Measurements from ENCODE around the gene ADGRD1. TPM values are rescaled to one million over a fixed set of nuclear protein-coding genes. Genes with fewer than 3 reads are reported as not detected.
A peak's percentile ranks its signal among the peaks of the same experiment; 100 is the strongest.

The ADGRD1 gene
- total RNA-seq, 6 experiments from 2014 or later, result not detected

DNA sequence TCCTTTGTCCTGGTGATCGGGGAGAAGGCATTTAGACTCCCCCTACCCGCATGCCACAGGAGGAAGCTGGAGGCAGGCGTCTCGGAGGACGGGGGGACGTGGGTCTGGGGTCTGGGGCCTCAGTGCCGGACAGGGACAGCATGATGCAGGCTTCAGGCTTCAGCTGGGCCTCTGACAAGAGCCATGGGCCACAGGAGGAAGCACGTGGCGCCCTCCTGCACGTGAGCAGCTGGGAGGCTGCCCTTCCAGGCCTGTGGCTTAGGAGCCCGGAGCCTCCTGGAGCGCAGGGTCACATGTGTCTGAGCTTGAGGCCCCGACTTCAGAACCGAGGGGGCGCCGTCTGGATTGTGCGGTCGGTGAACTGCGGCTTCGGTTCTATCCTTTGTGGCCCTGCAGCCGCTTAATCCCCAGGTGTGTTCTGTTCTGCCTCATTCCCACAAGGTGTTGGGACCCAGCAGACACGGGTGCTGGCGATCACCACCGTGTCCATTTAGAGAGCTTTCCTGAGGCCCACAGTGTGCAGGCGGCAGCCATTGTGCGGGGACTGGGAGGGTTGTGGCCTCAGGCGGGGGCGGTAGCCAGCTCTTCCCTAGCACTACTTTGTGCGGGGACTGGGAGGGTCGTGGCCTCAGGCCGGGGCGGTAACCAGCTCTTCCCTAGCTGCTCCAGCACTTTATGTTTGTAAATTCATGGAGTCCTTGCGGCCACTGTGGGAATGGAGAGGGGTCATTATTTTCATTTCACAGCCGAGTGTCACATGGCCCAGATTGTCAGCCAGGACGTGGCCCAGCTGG lies 150.2 kb downstream of the ADGRD1 start:
- DNase-seq, result no peak
- TF ChIP-seq, protein P1, sequence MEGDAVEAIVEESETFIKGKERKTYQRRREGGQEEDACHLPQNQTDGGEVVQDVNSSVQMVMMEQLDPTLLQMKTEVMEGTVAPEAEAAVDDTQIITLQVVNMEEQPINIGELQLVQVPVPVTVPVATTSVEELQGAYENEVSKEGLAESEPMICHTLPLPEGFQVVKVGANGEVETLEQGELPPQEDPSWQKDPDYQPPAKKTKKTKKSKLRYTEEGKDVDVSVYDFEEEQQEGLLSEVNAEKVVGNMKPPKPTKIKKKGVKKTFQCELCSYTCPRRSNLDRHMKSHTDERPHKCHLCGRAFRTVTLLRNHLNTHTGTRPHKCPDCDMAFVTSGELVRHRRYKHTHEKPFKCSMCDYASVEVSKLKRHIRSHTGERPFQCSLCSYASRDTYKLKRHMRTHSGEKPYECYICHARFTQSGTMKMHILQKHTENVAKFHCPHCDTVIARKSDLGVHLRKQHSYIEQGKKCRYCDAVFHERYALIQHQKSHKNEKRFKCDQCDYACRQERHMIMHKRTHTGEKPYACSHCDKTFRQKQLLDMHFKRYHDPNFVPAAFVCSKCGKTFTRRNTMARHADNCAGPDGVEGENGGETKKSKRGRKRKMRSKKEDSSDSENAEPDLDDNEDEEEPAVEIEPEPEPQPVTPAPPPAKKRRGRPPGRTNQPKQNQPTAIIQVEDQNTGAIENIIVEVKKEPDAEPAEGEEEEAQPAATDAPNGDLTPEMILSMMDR (IDR thresholded peaks at IDR 0.05), result no peak
- no peak overlapping the region for H3K4me3 Mint-ChIP-seq
- no peaks in the 10 kb centered on the region; the same call in 1 of the 2 replicates for H3K27me3 Mint-ChIP-seq (ENCODE audit: insufficient read depth)
- H3K36me3 Mint-ChIP-seq (ENCODE audit: low read depth), result no peaks in the 10 kb centered on the region
- peaks cover 21% of the 10 kb centered on the region for H3K9me3 Mint-ChIP-seq
- H3K27ac Mint-ChIP-seq, result no peak overlapping the region
- H3K4me1 Mint-ChIP-seq (ENCODE audit: low read depth), result no peaks in the 10 kb centered on the region

- no peaks in the 10 kb centered on the region; the same call in 1 of the 2 replicates for H3K27me3 Mint-ChIP-seq (ENCODE audit: insufficient read depth)
- no peaks in the 10 kb centered on the region for H3K36me3 Mint-ChIP-seq (ENCODE audit: low read depth)
- H3K27ac Mint-ChIP-seq, result no peak overlapping the region
- no peaks in the 10 kb centered on the region for H3K4me1 Mint-ChIP-seq (ENCODE audit: low read depth)
- no peak overlapping the region for H3K4me3 Mint-ChIP-seq
- peaks cover 25% of the 10 kb centered on the region for H3K9me3 Mint-ChIP-seq
- TF ChIP-seq, protein P1 (IDR thresholded peaks at IDR 0.05), result peak; percentile 73
- peak; percentile 5 for DNase-seq
Observed at GRCh38 chr12:131104463-131105350, 151.0 kb downstream of the ADGRD1 start.

GRCh38 chr12:131105351-131105735 lies 151.6 kb downstream of the ADGRD1 start:
- H3K4me1 Mint-ChIP-seq (ENCODE audit: low read depth), result no peaks in the 10 kb centered on the region
- no peak overlapping the region for H3K4me3 Mint-ChIP-seq
- TF ChIP-seq, protein P1 (IDR thresholded peaks at IDR 0.05), result no peak
- no peaks in the 10 kb centered on the region; the same call in 1 of the 2 replicates for H3K27me3 Mint-ChIP-seq (ENCODE audit: insufficient read depth)
- peaks cover 25% of the 10 kb centered on the region for H3K9me3 Mint-ChIP-seq
- H3K27ac Mint-ChIP-seq, result no peak overlapping the region
- no peaks in the 10 kb centered on the region for H3K36me3 Mint-ChIP-seq (ENCODE audit: low read depth)
- DNase-seq, result no peak

GRCh38 chr12:131105736-131106348 lies 152.1 kb downstream of the ADGRD1 start:
- TF ChIP-seq, protein P1 (IDR thresholded peaks at IDR 0.05), result no peak
- H3K27me3 Mint-ChIP-seq (ENCODE audit: insufficient read depth), result no peaks in the 10 kb centered on the region; the same call in 1 of the 2 replicates

DNA sequence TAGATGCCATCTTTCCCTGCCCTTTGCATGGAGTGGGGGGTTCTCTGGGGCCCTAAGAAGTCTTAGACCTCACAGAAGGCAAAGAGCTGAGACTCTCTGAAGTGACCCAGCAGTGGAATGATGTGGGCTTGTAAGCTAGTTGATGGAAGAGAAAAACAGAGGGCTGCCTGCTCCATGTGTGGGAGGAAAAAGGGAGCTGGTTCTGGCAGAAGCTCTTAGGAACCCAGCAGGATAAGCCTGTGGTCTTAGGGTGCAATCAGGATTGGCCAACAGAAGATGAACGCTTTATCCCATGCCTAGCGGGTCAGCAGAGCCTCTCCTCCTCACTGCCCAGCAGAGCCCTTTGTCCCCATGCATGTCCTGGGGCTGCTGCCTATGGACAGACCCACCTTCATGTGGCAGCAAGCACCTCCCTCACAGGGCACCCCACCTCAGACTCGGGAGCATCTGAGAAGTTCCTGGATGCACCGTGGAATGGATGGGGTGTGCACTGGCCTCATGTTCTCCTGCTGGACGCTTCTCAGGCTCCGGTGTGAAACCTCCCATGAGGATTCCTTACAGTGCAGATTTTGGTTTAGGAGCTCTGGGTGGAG lies 152.7 kb downstream of the ADGRD1 start:
- H3K4me3 Mint-ChIP-seq, result no peak overlapping the region
- H3K27me3 Mint-ChIP-seq (ENCODE audit: insufficient read depth), result no peaks in the 10 kb centered on the region; the same call in 1 of the 2 replicates
- no peaks in the 10 kb centered on the region for H3K36me3 Mint-ChIP-seq (ENCODE audit: low read depth)
- no peak overlapping the region for H3K27ac Mint-ChIP-seq
- H3K9me3 Mint-ChIP-seq, result peaks cover 24% of the 10 kb centered on the region
- no peaks in the 10 kb centered on the region for H3K4me1 Mint-ChIP-seq (ENCODE audit: low read depth)
- TF ChIP-seq, protein P1 (IDR thresholded peaks at IDR 0.05), result no peak
- no peak for DNase-seq

More at GRCh38 chr12:131105736-131106348, 152.1 kb downstream of the ADGRD1 start:
- H3K4me1 Mint-ChIP-seq (ENCODE audit: low read depth), result no peaks in the 10 kb centered on the region
- H3K4me3 Mint-ChIP-seq, result no peak overlapping the region
- no peak for DNase-seq
- H3K27ac Mint-ChIP-seq, result no peak overlapping the region
- peaks cover 25% of the 10 kb centered on the region for H3K9me3 Mint-ChIP-seq
- H3K36me3 Mint-ChIP-seq (ENCODE audit: low read depth), result no peaks in the 10 kb centered on the region
